ENCODE results near the gene DDX5.

The DDX5 gene

DNA sequence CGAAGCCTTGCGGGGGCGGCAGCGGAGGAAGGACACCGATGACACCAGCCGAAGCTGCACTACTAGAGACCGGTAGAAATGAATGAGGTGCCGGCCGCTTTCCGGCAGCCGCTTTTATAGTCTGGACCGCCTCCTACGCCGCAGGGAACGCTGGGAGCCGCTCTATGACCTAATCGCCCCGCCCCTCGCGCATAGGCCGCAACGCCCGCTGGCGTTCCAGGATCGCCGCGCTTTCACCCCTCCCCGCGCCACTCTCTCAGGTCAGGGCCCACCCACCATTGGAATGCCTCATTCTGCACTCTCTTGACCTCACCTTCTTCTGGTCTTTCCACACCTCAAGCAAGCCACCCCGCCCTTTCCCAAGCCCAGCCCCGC lies at the start of gene DDX5:
Gene DDX5, minus strand, starts transcription at position 89 of the 375 bp plus-strand sequence. CDS start 170 bp downstream, outside the sequence.
- Mint-ChIP-seq H3K9me3 (no peaks in the 10 kb centered on the region), H3K4me3 (peak within 1 kb of the TSS; percentile 94 to 97), H3K27ac (peak within 1 kb of the TSS; percentile 100), H3K4me1 (peaks cover 62% of the 10 kb centered on the region), H3K27me3 (no peaks in the 10 kb centered on the region)
- DNase-seq (peak; percentile 98 to 99), ATAC-seq (peak; percentile 77)

DNA sequence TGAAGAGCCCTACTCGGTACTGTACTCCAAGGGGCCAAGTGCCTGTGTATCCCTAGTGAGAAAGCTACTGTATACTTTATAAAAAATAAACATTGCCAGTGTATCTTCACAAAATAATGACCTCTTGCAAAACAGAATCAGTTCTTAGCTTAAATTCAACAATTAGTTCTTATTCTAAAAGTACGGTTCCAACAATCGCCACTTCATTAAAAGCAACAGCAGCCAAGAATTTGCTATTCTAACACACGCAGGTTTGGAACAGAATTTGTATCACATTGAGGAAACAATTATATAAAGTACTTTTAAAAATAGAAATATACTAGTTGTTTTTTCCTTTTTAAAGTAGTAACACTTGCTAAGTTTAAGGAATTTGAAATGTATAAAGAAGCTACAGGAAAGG lies 49.2 kb upstream of the DDX5 start:
- DNase-seq, result no peak
- Mint-ChIP-seq H3K4me1 (no peaks in the 10 kb centered on the region), H3K9me3 (no peaks in the 10 kb centered on the region), H3K4me3 (no peak overlapping the region), H3K27ac (no peak overlapping the region), H3K27me3 (no peaks in the 10 kb centered on the region)
- no peak for ATAC-seq

GRCh38 chr17:64554028-64554637 lies 48.0 kb upstream of the DDX5 start:
- Mint-ChIP-seq H3K9me3 (no peaks in the 10 kb centered on the region), H3K27ac (no peak overlapping the region), H3K4me1 (no peaks in the 10 kb centered on the region), H3K4me3 (no peak overlapping the region), H3K27me3 (no peaks in the 10 kb centered on the region)
- ATAC-seq (no peak), DNase-seq (no peak)

- Mint-ChIP-seq H3K27me3 (no peaks in the 10 kb centered on the region), H3K9me3 (no peaks in the 10 kb centered on the region), H3K4me3 (no peak overlapping the region), H3K4me1 (no peaks in the 10 kb centered on the region), H3K27ac (no peak overlapping the region)
- ATAC-seq (no peak), DNase-seq (no peak)
These were observed 45.4 kb upstream of the DDX5 start for GRCh38 chr17:64551461-64551860.

DNA sequence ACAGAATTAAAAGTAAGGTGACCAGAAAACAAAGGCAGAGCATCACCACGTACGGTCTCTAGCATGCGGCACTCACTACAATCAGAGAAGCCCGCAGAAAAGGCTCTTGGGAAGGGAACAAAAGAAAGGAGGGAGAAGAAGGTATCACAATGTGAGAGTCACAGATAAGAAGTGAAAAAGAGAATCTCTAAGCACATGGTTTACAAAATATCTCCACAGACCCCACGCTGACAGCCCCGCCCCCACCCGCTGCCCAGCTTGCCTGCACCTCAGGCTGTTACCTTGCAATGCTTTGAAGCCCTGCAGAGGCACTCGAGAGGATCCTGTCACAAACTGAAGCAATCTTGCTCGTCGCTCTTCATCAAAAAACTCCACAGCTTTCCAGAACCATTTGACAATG lies 41.2 kb upstream of the DDX5 start:
- no peak overlapping the region for H3K27ac Mint-ChIP-seq
- H3K4me3 Mint-ChIP-seq, result no peak overlapping the region
- no peaks in the 10 kb centered on the region for H3K27me3 Mint-ChIP-seq
- ATAC-seq (no peak), DNase-seq (no peak)
- H3K9me3 Mint-ChIP-seq, result no peaks in the 10 kb centered on the region
- H3K4me1 Mint-ChIP-seq, result no peaks in the 10 kb centered on the region

DNA sequence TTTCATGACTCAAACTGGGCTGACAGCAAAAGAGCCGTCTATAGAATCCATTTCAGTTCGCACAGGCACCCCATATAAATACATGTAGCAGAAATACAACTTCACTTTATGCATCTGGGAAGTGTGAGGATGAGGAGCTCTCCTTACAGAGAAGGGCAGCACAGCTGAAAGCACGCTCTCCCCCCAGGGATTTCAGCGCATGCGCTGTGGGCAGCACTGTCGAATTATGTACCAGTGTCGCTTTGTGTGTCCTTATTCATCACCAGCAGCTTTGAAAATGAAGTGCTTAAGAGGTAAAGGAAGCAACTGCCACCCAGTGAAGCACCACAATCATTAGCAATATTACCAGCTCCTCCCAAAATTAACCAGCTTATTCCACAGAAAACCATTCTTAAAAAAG lies 40.6 kb upstream of the DDX5 start:
- Mint-ChIP-seq H3K27ac (peak overlapping the region in 1 of 2 donors; percentile 31), H3K27me3 (no peaks in the 10 kb centered on the region), H3K9me3 (no peaks in the 10 kb centered on the region), H3K4me1 (no peaks in the 10 kb centered on the region), H3K4me3 (no peak overlapping the region)
- DNase-seq (no peak), ATAC-seq (no peak)

DNA sequence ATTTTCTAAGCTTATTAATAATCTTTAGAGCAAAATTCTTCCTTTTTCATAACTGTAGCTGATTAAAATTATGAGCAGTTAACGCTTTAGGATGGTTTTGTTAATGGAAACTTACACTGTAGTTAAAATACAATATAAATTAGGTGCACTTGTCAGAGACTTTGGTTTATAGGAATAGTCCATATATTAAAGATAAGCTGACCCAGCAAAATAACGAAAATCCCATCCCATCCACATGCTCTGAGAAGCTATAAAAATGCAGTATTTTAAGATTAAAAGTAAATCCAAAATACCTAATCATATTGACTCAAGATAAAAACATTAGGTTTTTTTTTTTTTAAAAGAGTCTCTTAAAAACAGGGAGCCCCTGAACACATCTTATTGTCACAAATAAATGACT lies 38.7 kb upstream of the DDX5 start:
- Mint-ChIP-seq H3K9me3 (no peaks in the 10 kb centered on the region), H3K4me1 (no peaks in the 10 kb centered on the region), H3K27me3 (no peaks in the 10 kb centered on the region), H3K27ac (no peak overlapping the region), H3K4me3 (no peak overlapping the region)
- ATAC-seq (no peak), DNase-seq (no peak)

DNA sequence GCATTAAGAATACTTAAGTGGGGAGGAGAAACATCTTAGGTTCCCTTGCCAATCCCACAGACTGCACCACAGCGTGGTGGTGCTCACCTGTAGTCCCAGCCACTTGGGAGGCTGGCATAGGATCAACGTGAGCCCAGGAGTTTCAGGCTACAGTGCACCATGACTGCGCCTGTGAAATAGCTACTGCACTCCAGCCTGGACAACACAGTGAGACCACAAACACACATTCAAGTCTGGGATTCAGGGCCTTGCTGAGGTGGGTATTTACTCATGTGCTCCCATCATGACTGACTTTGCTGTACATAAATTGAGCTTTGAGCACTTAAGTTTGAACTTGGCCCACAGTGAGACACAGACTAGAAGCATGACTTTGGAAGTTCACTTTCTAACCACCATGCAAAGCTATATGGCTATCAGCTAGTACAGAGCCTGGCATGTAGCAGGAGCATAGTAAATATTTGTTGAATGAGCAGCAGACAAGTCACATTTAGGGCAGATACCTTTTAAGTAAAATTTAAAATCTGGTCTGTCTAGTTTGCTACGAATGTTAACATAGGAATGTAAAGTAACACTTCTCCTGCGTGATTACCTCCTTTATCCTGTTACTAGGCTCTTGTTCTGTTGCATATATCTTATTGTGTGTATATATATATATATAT lies 34.2 kb upstream of the DDX5 start:
- DNase-seq, result no peak
- Mint-ChIP-seq H3K4me3 (no peak overlapping the region), H3K4me1 (peaks cover 5% of the 10 kb centered on the region), H3K27ac (no peak overlapping the region), H3K27me3 (no peaks in the 10 kb centered on the region), H3K9me3 (no peaks in the 10 kb centered on the region)
- no peak for ATAC-seq

DNA sequence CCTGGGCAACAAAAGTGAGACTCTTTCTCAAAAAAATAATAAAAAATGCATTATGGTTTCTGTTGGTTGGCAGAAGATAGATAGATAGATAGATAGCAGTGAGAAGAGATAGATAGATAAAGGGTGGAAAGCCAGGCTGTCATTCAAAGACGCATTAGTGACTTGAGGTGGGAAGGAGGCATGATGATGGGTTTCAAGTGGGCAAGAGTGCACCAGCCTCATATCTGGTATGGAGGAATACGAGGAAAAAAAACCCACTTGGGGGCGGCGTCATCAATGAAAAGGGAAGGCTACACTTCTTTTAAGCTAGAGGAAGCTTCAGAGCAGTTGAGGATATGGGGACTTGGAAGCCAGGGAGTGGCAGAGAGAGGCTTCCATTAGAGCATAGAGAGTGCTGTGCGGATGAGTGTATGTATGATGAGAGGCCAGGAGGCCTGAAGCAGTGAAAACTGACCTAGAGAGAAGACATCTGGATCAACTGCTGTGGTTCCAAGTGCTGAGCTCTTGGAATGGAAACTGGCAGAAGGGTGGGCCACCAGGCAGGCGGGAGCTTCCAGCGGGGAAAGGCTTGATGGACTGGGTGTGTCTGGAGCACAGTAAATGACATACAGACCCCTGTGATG lies 32.5 kb upstream of the DDX5 start:
- Mint-ChIP-seq H3K4me1 (peaks cover 11% of the 10 kb centered on the region), H3K4me3 (no peak overlapping the region), H3K27ac (peak overlapping the region; percentile 49 to 79), H3K9me3 (no peaks in the 10 kb centered on the region), H3K27me3 (no peaks in the 10 kb centered on the region)
- no peak for DNase-seq
- ATAC-seq, result no peak

- ATAC-seq, result no peak
- Mint-ChIP-seq H3K4me1 (peaks cover 11% of the 10 kb centered on the region), H3K4me3 (no peak overlapping the region), H3K9me3 (no peaks in the 10 kb centered on the region), H3K27ac (peak overlapping the region in 1 of 2 donors; percentile 23), H3K27me3 (no peaks in the 10 kb centered on the region)
- DNase-seq, result no peak
These were observed 31.4 kb upstream of the DDX5 start for GRCh38 chr17:64537488-64537887.

DNA sequence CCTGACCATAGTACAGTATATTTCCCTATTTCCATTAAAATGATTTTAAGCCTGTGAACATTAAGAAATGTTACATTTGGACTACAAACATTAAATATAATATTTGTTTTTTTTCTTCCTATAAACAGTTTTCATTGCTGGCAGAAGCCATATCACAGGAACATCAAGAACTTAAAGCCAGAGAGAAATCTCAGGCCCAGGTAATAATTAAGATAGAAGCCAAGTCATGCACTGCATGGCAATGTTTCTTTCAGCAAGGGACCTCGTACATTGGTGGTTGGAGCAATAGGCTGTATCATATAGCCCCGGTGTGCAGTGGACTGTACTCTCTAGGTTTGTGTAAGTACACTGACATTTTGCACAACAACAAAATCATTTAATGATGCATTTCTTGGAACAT lies 30.8 kb upstream of the DDX5 start:
- Mint-ChIP-seq H3K4me3 (no peak overlapping the region), H3K9me3 (no peaks in the 10 kb centered on the region), H3K27ac (peak overlapping the region in 1 of 2 donors; percentile 23), H3K27me3 (no peaks in the 10 kb centered on the region), H3K4me1 (peaks cover 11% of the 10 kb centered on the region)
- no peak for DNase-seq
- ATAC-seq, result no peak

GRCh38 chr17:64535357-64535756 lies 29.3 kb upstream of the DDX5 start:
- H3K4me1 Mint-ChIP-seq, result peaks cover 11% of the 10 kb centered on the region
- no peaks in the 10 kb centered on the region for H3K27me3 Mint-ChIP-seq
- ATAC-seq, result no peak
- H3K9me3 Mint-ChIP-seq, result no peaks in the 10 kb centered on the region
- H3K4me3 Mint-ChIP-seq, result no peak overlapping the region
- no peak overlapping the region for H3K27ac Mint-ChIP-seq
- no peak for DNase-seq

DNA sequence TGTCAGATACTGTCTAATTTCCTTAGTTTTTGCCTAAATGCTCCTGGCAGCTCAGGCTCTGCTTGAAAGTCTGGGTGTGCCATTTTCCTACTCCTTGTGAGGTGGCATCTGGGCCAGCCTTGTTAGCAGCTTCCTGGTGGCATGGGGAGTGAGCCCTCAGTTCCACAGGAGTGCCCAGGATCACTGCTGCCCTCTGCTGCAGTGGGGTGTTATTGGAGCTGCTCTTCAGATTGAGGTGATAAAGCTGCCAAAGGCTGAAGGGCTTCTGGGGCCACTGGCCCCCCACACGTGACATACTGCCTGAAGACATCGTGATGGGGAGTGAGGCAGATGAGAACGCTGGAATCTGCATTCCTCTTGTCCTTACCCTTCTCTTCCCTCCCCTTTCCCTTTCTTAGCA lies 28.1 kb upstream of the DDX5 start:
- Mint-ChIP-seq H3K27me3 (no peaks in the 10 kb centered on the region), H3K27ac (no peak overlapping the region), H3K9me3 (no peaks in the 10 kb centered on the region), H3K4me1 (peaks cover 11% of the 10 kb centered on the region), H3K4me3 (no peak overlapping the region)
- DNase-seq, result no peak
- ATAC-seq, result peak; percentile 58

DNA sequence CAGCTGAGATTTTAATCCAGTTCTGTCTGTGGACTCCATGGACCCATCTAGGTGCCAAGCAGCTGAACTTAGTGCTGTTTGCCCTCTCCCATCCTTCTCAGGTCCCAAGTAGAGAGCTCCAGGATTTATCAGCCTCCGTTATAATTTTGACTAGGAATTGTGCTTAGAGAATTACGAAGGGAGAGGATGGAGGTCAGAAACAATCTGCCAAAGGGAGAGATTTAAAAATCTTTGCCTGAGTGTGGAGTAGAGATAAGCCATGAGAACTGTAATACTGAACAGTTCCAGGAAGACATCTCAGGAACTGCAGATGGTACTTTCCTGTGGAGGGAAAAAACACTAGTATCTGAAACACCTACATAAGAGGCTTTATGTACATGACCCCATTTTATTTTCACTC lies 27.7 kb upstream of the DDX5 start:
- ATAC-seq (no peak), DNase-seq (no peak)
- Mint-ChIP-seq H3K27me3 (no peaks in the 10 kb centered on the region), H3K4me3 (no peak overlapping the region), H3K9me3 (no peaks in the 10 kb centered on the region), H3K27ac (no peak overlapping the region), H3K4me1 (peaks cover 11% of the 10 kb centered on the region)

DNA sequence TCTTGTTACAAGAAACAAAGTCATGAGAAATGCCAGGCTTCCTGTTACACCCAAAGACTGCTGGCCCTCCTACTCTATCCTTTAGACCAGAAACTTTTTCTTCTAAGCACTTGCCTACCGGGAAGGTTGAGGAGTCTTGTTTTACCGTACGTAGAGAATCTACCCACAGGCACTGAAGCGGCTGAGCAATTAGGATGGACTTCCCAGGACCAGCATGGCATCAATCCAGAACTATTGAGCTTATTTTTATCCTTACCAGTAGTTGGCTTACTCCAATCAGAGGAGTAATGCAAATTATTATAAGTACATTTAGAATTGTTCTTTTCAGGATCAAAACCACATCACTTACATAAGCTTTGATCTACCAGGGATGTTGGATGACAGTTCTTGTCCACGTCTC lies 26.3 kb upstream of the DDX5 start:
- Mint-ChIP-seq H3K27ac (no peak overlapping the region), H3K4me3 (no peak overlapping the region), H3K4me1 (peaks cover 6% of the 10 kb centered on the region), H3K27me3 (no peaks in the 10 kb centered on the region), H3K9me3 (no peaks in the 10 kb centered on the region)
- ATAC-seq (no peak), DNase-seq (no peak)

GRCh38 chr17:64531955-64532371 lies 25.9 kb upstream of the DDX5 start:
- Mint-ChIP-seq H3K4me1 (peaks cover 6% of the 10 kb centered on the region), H3K4me3 (no peak overlapping the region), H3K9me3 (no peaks in the 10 kb centered on the region), H3K27ac (no peak overlapping the region), H3K27me3 (no peaks in the 10 kb centered on the region)
- DNase-seq, result no peak
- ATAC-seq, result no peak

Data from stimulated activated naive CD8-positive, alpha-beta T cell treated with anti-CD3 and anti-CD28 coated beads, Interleukin-15, amount 100 ng/mL, for 72 hours (primary cell).